ENCODE data around the gene MTCH1.

The MTCH1 gene

GRCh38 chr6:36985808-36986703 lies at the start of gene MTCH1:
Gene MTCH1, minus strand, starts transcription at chr6:36986196. Its CDS starts 23 bp downstream, at chr6:36986173.
- Histone ChIP-seq H3K27ac (ENCODE audit: low read length) (peak within 1 kb of the TSS; percentile 97), H3K36me3 (ENCODE audit: insufficient read depth, low read depth, low read length) (no peaks in the 10 kb centered on the region), H3K4me3 (ENCODE audit: low read length) (peak within 1 kb of the TSS; percentile 84), H3K27me3 (ENCODE audit: insufficient read depth, low read length) (no peaks in the 10 kb centered on the region), H3K4me1 (ENCODE audit: insufficient read depth, low read length) (peaks cover 10% of the 10 kb centered on the region), H3K9me3 (ENCODE audit: insufficient read depth, low read depth, low read length) (no peaks in the 10 kb centered on the region), H3K9ac (ENCODE audit: low read depth, low read length) (peak within 1 kb of the TSS; percentile 91)

- Histone ChIP-seq H3K4me3 (ENCODE audit: low read length) (no peak overlapping the region), H3K9me3 (ENCODE audit: insufficient read depth, low read depth, low read length) (peaks cover 8% of the 10 kb centered on the region), H3K27me3 (ENCODE audit: insufficient read depth, low read length) (no peaks in the 10 kb centered on the region), H3K9ac (ENCODE audit: low read depth, low read length) (no peak overlapping the region), H3K4me1 (ENCODE audit: insufficient read depth, low read length) (no peaks in the 10 kb centered on the region), H3K27ac (ENCODE audit: low read length) (no peak overlapping the region), H3K36me3 (ENCODE audit: insufficient read depth, low read depth, low read length) (no peaks in the 10 kb centered on the region)
These were observed 48.1 kb upstream of the MTCH1 start for GRCh38 chr6:37033819-37034795.

GRCh38 chr6:37033255-37033654 lies 47.3 kb upstream of the MTCH1 start:
- Histone ChIP-seq H3K4me3 (ENCODE audit: low read length) (no peak overlapping the region), H3K9ac (ENCODE audit: low read depth, low read length) (no peak overlapping the region), H3K4me1 (ENCODE audit: insufficient read depth, low read length) (no peaks in the 10 kb centered on the region), H3K27me3 (ENCODE audit: insufficient read depth, low read length) (no peaks in the 10 kb centered on the region), H3K36me3 (ENCODE audit: insufficient read depth, low read depth, low read length) (no peaks in the 10 kb centered on the region), H3K9me3 (ENCODE audit: insufficient read depth, low read depth, low read length) (peaks cover 8% of the 10 kb centered on the region), H3K27ac (ENCODE audit: low read length) (no peak overlapping the region)

- Histone ChIP-seq H3K9me3 (ENCODE audit: insufficient read depth, low read depth, low read length) (peaks cover 8% of the 10 kb centered on the region), H3K9ac (ENCODE audit: low read depth, low read length) (no peak overlapping the region), H3K27me3 (ENCODE audit: insufficient read depth, low read length) (no peaks in the 10 kb centered on the region), H3K4me3 (ENCODE audit: low read length) (no peak overlapping the region), H3K27ac (ENCODE audit: low read length) (no peak overlapping the region), H3K36me3 (ENCODE audit: insufficient read depth, low read depth, low read length) (no peaks in the 10 kb centered on the region), H3K4me1 (ENCODE audit: insufficient read depth, low read length) (no peaks in the 10 kb centered on the region)
These were observed 46.2 kb upstream of the MTCH1 start for GRCh38 chr6:37032239-37032638.

- H3K36me3 ChIP-seq (ENCODE audit: insufficient read depth, low read depth, low read length): no peaks in the 10 kb centered on the region
- no peak overlapping the region for H3K9ac ChIP-seq (ENCODE audit: low read depth, low read length)
- H3K27me3 ChIP-seq (ENCODE audit: insufficient read depth, low read length): no peaks in the 10 kb centered on the region
- no peak overlapping the region for H3K4me3 ChIP-seq (ENCODE audit: low read length)
- no peaks in the 10 kb centered on the region for H3K4me1 ChIP-seq (ENCODE audit: insufficient read depth, low read length)
- peaks cover 8% of the 10 kb centered on the region for H3K9me3 ChIP-seq (ENCODE audit: insufficient read depth, low read depth, low read length)
- H3K27ac ChIP-seq (ENCODE audit: low read length): no peak overlapping the region
These were observed 44.6 kb upstream of the MTCH1 start for GRCh38 chr6:37030599-37030998.

- Histone ChIP-seq H3K4me1 (ENCODE audit: insufficient read depth, low read length) (no peaks in the 10 kb centered on the region), H3K27ac (ENCODE audit: low read length) (no peak overlapping the region)
These were observed 43.4 kb upstream of the MTCH1 start for GRCh38 chr6:37029249-37029971.

GRCh38 chr6:37027811-37028469 lies 41.9 kb upstream of the MTCH1 start:
- Histone ChIP-seq H3K27me3 (ENCODE audit: insufficient read depth, low read length) (no peaks in the 10 kb centered on the region), H3K27ac (ENCODE audit: low read length) (no peak overlapping the region), H3K9me3 (ENCODE audit: insufficient read depth, low read depth, low read length) (peaks cover 8% of the 10 kb centered on the region), H3K4me3 (ENCODE audit: low read length) (no peak overlapping the region), H3K9ac (ENCODE audit: low read depth, low read length) (no peak overlapping the region), H3K36me3 (ENCODE audit: insufficient read depth, low read depth, low read length) (no peaks in the 10 kb centered on the region), H3K4me1 (ENCODE audit: insufficient read depth, low read length) (no peaks in the 10 kb centered on the region)

More at GRCh38 chr6:37029249-37029971, 43.4 kb upstream of the MTCH1 start:
- H3K4me3 ChIP-seq (ENCODE audit: low read length): no peak overlapping the region
- peaks cover 8% of the 10 kb centered on the region for H3K9me3 ChIP-seq (ENCODE audit: insufficient read depth, low read depth, low read length)
- no peak overlapping the region for H3K9ac ChIP-seq (ENCODE audit: low read depth, low read length)
- H3K36me3 ChIP-seq (ENCODE audit: insufficient read depth, low read depth, low read length): no peaks in the 10 kb centered on the region
- no peaks in the 10 kb centered on the region for H3K27me3 ChIP-seq (ENCODE audit: insufficient read depth, low read length)

GRCh38 chr6:37027036-37027720 lies 41.2 kb upstream of the MTCH1 start:
- no peaks in the 10 kb centered on the region for H3K4me1 ChIP-seq (ENCODE audit: insufficient read depth, low read length)
- H3K27ac ChIP-seq (ENCODE audit: low read length): no peak overlapping the region
- H3K9me3 ChIP-seq (ENCODE audit: insufficient read depth, low read depth, low read length): peaks cover 8% of the 10 kb centered on the region
- H3K9ac ChIP-seq (ENCODE audit: low read depth, low read length): no peak overlapping the region
- no peak overlapping the region for H3K4me3 ChIP-seq (ENCODE audit: low read length)
- H3K36me3 ChIP-seq (ENCODE audit: insufficient read depth, low read depth, low read length): no peaks in the 10 kb centered on the region
- no peaks in the 10 kb centered on the region for H3K27me3 ChIP-seq (ENCODE audit: insufficient read depth, low read length)

GRCh38 chr6:37025621-37026466 lies 39.8 kb upstream of the MTCH1 start:
- Histone ChIP-seq H3K4me1 (ENCODE audit: insufficient read depth, low read length) (0 out of 2 replicates have a peak, but pooled peaks cover 6% of the 10 kb centered on the region), H3K27ac (ENCODE audit: low read length) (no peak overlapping the region), H3K9ac (ENCODE audit: low read depth, low read length) (no peak overlapping the region)

More at GRCh38 chr6:37025621-37026466, 39.8 kb upstream of the MTCH1 start:
- Histone ChIP-seq H3K27me3 (ENCODE audit: insufficient read depth, low read length) (no peaks in the 10 kb centered on the region), H3K36me3 (ENCODE audit: insufficient read depth, low read depth, low read length) (no peaks in the 10 kb centered on the region), H3K4me3 (ENCODE audit: low read length) (no peak overlapping the region), H3K9me3 (ENCODE audit: insufficient read depth, low read depth, low read length) (peaks cover 7% of the 10 kb centered on the region)

All from iPS-20b (cell line).